Activated T-cell treated with anti-CD3 and anti-CD28 coated beads, Interleukin-2, amount 50 U/mL, for 4 hours (primary cell): ENCODE data around the gene YBX3. TPM values are rescaled to one million over a fixed set of nuclear protein-coding genes. Genes with fewer than 3 reads are reported as not detected.
"Not testable (repeated sequence)": the region's sequence is repeated elsewhere in the genome, so short reads cannot be mapped to it uniquely, and the experiment has no call there.

ENCODE experiments used
- ATAC-seq, 2 donors: fragments of 200-7000 bp; cut with Tn5 transposase; one replicate each; pipeline ENCODE4 v1.10.0; 2021
- DNase-seq: peaks from one replicate; pipeline ENCODE4 v3.0.0-alpha.2; 2020
- H3K27me3 Mint-ChIP-seq: one replicate; pipeline ENCODE4 v1.8.0; 2021; ENCODE audit warnings: low read depth, mixed read lengths
- H3K36me3 Mint-ChIP-seq: one replicate; pipeline ENCODE4 v1.8.0; 2022; ENCODE audit warnings: mixed read lengths; ENCODE audit not compliant: insufficient read depth
- H3K4me1 Mint-ChIP-seq: one replicate; pipeline ENCODE4 v1.8.0; 2021; ENCODE audit warnings: low read depth, mixed read lengths
- H3K4me3 Mint-ChIP-seq: one replicate; pipeline ENCODE4 v1.8.0; 2021; ENCODE audit warnings: mild to moderate bottlenecking, moderate library complexity, mixed read lengths
- H3K9me3 Mint-ChIP-seq: one replicate; pipeline ENCODE4 v1.8.0; 2021; ENCODE audit warnings: mixed read lengths
- total RNA-seq, 3 donors: library from RNA; stranded (reverse); gene quantifications; one replicate each; pipeline ENCODE4 v1.2.1, GENCODE V29; 2021

YBX3 gene
- 100 to 1,000 TPM; 135 to 253 (median 179) TPM for total RNA-seq

DNA sequence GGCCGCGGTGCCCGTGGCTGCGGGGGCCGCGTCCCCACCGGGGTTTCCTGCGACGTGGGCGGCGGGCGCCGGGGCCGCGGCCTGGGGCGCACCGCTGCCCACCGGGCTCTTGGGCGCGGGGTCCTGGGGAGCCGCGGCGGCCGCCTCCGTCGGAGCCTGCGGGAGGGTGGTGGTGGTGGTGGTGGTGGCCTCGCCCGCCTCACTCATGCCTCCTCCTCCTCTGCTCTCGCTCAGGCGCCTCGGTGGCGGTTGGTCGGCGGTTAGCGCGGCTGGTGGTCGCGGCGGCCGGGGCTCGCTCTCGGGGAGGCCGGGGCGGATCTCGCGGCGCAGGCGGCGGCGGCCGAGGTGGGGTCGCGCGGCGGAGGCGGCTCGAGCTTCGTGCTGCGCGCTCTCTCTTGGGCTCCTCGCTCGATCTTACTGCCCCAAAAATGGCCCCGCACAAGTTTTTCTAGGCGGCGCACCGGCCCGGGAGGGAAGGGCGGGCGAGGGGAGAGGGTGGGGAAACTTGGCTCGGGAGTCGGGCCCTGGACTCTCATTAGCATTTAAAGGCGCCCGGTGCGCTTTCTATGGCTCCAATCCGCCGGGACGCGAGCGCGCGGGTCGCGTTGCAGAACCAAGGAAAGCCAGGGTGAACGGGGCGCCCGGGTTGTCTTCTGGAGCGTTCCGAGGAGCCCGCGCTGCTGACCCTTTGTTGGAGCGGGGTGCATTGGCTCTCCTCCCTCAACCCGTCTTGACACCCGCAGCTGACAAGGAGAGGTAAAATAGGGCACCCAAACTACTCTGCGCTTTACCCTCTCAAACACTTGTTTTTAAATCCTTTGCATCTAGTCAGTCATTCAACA is at the start of gene YBX3:
YBX3 (minus strand) TSS at position 419 of the 842 bp plus-strand sequence; CDS start at position 207, 212 bp downstream.
- H3K4me1 Mint-ChIP-seq: peaks cover 20% of the 10 kb centered on the region
- DNase-seq (peak; percentile 23), ATAC-seq (peak; percentile 58 to 63)
- H3K4me3 Mint-ChIP-seq: peak within 1 kb of the TSS; percentile 85
- H3K9me3 Mint-ChIP-seq: no peaks in the 10 kb centered on the region
- peaks cover 1% of the 10 kb centered on the region for H3K36me3 Mint-ChIP-seq
- peaks cover 45% of the 10 kb centered on the region for H3K27me3 Mint-ChIP-seq

DNA sequence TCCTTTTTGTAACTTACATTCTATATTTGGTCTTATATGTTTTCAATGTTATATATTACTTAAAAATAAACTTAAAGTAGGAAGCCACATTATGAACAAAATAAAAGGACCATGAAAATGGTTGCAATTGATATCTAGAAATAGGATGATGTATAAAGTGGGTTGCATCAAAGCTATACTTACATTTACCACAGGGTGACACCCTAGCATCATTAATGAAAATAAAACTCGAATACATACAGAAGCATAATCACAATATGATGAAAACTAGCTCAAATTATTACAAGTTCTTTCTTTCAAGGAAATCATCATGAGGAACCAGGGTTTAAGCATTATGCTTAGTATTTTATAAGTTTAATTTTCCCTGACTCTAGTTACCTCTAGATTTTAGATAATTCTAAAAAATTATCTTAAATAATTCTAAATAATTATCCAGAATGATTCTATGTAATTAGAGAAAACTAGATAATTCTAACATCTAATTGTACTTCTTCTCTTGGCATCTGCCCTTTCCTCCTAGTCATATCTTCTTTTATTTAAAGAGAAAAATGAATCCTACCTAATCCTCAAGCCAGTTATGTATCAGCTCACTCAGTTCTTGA is 48.1 kb upstream of the YBX3 start:
- Mint-ChIP-seq H3K9me3 (no peaks in the 10 kb centered on the region), H3K36me3 (no peaks in the 10 kb centered on the region), H3K27me3 (peaks cover 35% of the 10 kb centered on the region), H3K4me3 (no peak overlapping the region), H3K4me1 (no peaks in the 10 kb centered on the region)
- ATAC-seq (peak in 1 of 2 donors; percentile 62), DNase-seq (no peak)

DNA sequence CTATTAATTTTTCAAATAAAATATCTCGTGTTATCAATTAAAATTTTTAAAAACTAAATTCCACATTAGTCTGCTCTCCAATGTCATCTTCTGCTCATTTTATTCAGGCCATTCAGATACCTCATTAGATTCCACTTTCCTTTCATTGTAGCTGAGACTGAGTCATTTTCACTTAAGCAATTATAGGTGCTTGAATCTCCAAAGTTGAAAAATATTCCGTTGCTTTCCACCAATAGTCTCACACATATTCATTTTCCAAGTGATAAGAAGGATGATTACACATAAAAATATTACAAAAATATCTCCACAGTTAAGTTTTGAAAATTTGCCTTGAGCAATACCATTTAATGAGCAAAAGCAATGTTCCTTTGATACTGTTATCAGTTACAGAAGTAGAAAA is 36.5 kb upstream of the YBX3 start:
- H3K4me3 Mint-ChIP-seq: no peak overlapping the region
- DNase-seq (no peak), ATAC-seq (no peak)
- H3K27me3 Mint-ChIP-seq: peaks cover 49% of the 10 kb centered on the region
- no peaks in the 10 kb centered on the region for H3K4me1 Mint-ChIP-seq
- H3K9me3 Mint-ChIP-seq: peaks cover 13% of the 10 kb centered on the region
- H3K36me3 Mint-ChIP-seq: no peaks in the 10 kb centered on the region

DNA sequence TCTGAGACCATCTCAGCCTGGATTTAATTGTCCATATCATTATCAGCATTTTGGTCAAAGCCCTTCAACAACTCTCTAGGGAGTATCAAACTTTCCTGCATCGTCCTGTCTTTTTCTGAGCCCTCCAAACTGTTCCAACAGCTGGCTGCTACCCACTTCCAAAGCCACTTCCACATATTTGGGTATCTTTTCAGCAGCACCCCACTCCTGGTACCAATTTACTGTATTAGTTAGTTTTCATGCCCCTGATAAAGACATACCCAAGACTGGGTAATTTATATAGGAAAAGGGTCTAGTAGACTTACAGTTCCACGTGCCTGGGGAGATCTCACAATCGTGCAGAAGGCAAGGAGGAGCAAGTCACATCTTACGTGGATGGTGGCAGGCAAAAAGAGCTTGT is 33.1 kb upstream of the YBX3 start:
- peaks cover 49% of the 10 kb centered on the region for H3K27me3 Mint-ChIP-seq
- no peaks in the 10 kb centered on the region for H3K4me1 Mint-ChIP-seq
- DNase-seq (no peak), ATAC-seq (no peak)
- no peak overlapping the region for H3K4me3 Mint-ChIP-seq
- H3K9me3 Mint-ChIP-seq: peaks cover 13% of the 10 kb centered on the region
- no peaks in the 10 kb centered on the region for H3K36me3 Mint-ChIP-seq

DNA sequence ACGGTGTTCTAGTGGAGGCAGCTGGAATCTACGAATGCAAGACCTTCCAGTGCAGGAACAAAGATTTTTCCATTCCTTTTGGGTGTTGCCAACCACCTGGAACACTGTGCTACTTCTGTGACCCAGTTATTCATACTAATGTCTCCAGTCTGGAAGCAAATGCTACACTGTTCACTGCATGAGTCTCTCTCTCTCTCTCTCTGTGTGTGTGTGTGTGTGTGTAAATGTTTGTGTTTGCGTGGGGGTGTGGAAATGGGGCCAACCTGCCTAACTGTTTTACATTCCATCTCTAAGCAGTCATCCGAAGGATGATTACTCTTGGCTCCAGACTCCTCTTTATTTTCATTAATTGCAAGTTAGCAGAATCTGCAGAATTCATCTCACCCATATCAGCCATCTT is 29.9 kb upstream of the YBX3 start:
- DNase-seq (no peak), ATAC-seq (no peak)
- Mint-ChIP-seq H3K4me3 (no peak overlapping the region), H3K27me3 (peaks cover 39% of the 10 kb centered on the region), H3K36me3 (no peaks in the 10 kb centered on the region), H3K9me3 (peaks cover 13% of the 10 kb centered on the region), H3K4me1 (peaks cover 9% of the 10 kb centered on the region)

DNA sequence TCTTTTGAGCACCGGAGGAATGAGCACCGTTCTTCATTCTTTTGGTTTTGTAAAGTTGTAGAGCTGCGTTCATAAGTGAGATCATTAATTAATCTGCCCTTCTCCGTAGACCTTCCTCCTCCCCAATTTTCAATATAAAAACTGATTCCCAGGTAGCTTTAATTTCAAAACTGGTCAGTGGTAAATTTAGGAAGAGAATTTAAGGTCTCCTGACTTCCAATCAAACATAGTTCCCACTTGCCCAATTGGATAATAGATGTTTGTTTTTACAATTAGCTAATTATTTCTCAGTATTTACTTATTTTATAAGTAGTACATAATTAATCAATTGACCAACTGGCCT is 27.2 kb upstream of the YBX3 start:
- no peak overlapping the region for H3K4me3 Mint-ChIP-seq
- H3K4me1 Mint-ChIP-seq: peaks cover 9% of the 10 kb centered on the region
- peaks cover 44% of the 10 kb centered on the region for H3K27me3 Mint-ChIP-seq
- ATAC-seq: no peak
- no peaks in the 10 kb centered on the region for H3K9me3 Mint-ChIP-seq
- DNase-seq: no peak
- no peaks in the 10 kb centered on the region for H3K36me3 Mint-ChIP-seq

DNA sequence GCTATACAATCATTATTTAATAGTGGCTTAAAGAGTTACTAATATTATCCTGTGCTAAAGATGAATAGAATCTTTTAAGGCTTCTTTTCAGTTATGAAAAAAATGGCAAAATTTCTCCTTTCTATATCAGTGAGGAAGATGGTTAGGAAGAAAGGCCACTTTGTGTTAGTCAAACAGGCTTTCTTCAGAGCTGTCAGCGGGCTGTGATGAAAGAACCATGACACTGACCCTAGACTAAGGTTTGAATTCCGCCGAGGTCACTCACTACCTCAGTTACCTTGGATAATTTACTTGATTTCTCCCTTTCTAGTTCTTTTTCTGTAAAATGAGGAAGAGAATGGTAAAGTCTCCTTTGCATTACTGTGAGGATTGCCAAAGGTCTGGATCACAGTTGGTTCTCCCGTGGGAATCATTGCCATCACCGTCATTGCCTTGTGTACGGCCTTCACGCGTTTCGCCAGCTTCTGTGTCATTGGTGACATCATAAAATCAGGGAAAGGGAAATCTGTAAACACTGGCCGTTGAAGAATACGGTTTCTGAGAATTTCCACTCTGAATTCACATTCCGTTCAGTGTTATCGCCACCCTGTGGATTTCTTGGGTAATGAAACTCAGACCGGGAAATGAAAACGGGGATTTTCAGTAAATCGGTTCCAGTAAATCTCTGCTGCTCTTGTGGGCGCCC is 26.7 kb upstream of the YBX3 start:
- Mint-ChIP-seq H3K4me3 (peak overlapping the region; percentile 53), H3K4me1 (peaks cover 9% of the 10 kb centered on the region), H3K27me3 (peaks cover 41% of the 10 kb centered on the region)

DNA sequence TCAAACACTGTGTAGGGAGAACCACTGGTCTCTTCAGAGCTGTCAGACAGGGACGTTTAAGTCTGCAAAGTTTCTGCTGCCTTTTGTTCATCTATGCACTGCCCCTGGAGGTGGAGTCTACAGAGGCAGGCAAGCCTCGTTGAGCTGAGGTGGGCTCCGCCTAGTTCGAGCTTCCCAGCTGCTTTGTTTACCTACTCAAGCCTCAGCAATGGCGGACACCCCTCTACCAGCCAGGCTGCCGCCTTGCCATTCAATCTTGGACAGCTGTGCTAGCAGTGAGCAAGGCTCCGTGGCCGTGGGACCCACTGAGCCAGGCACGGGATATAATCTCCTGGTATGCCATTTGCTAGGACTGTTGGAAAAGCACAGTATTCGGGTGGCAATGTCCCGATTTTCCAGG is 24.6 kb upstream of the YBX3 start:
- Mint-ChIP-seq H3K36me3 (no peaks in the 10 kb centered on the region), H3K4me1 (peaks cover 9% of the 10 kb centered on the region), H3K4me3 (no peak overlapping the region), H3K9me3 (no peaks in the 10 kb centered on the region), H3K27me3 (peaks cover 37% of the 10 kb centered on the region)
- ATAC-seq: no peak
- DNase-seq: no peak

More for the DNA sequence above, 26.7 kb upstream of the YBX3 start:
- Mint-ChIP-seq H3K36me3 (no peaks in the 10 kb centered on the region), H3K9me3 (no peaks in the 10 kb centered on the region)
- peak; percentile 61 for DNase-seq
- ATAC-seq: peak; percentile 92

DNA sequence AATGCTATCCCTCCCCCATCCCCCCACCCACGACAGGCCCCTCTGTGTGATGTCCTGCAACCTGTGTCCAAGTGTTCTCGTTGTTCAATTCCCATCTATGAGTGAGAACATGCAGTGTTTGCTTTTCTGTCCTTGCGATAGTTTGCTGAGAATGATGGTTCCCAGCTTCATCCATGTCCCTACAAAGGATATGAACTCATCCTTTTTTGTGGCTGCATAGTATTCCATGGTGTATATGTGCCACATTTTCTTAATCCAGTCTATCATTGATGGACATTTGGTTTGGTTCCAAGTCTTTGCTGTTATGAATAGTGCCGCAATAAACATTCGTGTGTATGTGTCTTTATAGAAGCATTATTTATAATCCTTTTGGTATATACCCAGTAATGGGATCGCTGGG is 20.3 kb upstream of the YBX3 start:
- not testable (repeated sequence) for H3K4me3 Mint-ChIP-seq, ATAC-seq, H3K36me3 Mint-ChIP-seq, H3K9me3 Mint-ChIP-seq, DNase-seq, H3K4me1 Mint-ChIP-seq
- peaks cover 20% of the 10 kb centered on the region for H3K27me3 Mint-ChIP-seq

DNA sequence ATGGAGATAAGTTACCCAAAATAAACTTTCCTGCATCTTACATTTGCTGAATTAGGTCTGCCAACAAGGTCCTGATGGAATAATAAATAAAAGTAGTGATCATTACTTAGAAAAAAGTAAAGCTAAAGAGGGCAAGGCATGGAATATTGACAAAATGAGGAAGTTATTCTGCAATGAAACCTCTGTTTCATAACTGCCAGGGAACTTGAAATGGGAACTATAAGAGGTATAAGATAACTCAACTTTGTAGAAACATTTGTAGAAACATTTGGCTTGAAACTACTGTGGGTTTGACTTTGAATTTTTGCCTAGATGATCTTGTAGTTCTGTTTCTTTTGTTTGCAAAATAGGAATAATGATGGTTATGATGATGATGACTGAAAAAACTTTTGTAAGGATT is 18.7 kb upstream of the YBX3 start:
- H3K27me3 Mint-ChIP-seq: peaks cover 12% of the 10 kb centered on the region
- ATAC-seq (no peak), DNase-seq (no peak)
- H3K36me3 Mint-ChIP-seq: no peaks in the 10 kb centered on the region
- H3K4me3 Mint-ChIP-seq: no peak overlapping the region
- no peaks in the 10 kb centered on the region for H3K4me1 Mint-ChIP-seq
- no peaks in the 10 kb centered on the region for H3K9me3 Mint-ChIP-seq

DNA sequence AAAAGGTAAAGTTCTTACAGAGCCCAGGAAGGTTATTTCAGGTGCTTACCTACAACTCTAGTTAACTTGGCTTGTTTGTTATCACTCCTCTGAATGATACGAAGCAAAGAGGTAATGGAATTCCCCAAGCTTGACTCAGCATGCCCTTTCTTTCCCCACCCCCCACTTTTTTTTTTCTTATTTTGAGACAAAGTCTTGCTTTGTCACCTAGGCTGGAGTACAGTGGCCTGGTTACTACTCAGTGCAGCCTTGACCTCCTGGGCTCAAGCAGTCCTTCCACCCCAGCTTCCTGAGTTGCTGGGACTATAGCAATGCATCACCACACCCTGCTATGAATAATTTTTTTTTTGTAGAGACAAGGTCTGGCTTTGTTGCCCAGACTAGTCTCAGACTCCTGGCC is 17.1 kb upstream of the YBX3 start:
- Mint-ChIP-seq H3K36me3 (no peaks in the 10 kb centered on the region), H3K4me3 (no peak overlapping the region), H3K4me1 (peaks cover 2% of the 10 kb centered on the region), H3K27me3 (peaks cover 4% of the 10 kb centered on the region), H3K9me3 (no peaks in the 10 kb centered on the region)
- ATAC-seq: peak in 1 of 2 donors; percentile 14
- no peak for DNase-seq

DNA sequence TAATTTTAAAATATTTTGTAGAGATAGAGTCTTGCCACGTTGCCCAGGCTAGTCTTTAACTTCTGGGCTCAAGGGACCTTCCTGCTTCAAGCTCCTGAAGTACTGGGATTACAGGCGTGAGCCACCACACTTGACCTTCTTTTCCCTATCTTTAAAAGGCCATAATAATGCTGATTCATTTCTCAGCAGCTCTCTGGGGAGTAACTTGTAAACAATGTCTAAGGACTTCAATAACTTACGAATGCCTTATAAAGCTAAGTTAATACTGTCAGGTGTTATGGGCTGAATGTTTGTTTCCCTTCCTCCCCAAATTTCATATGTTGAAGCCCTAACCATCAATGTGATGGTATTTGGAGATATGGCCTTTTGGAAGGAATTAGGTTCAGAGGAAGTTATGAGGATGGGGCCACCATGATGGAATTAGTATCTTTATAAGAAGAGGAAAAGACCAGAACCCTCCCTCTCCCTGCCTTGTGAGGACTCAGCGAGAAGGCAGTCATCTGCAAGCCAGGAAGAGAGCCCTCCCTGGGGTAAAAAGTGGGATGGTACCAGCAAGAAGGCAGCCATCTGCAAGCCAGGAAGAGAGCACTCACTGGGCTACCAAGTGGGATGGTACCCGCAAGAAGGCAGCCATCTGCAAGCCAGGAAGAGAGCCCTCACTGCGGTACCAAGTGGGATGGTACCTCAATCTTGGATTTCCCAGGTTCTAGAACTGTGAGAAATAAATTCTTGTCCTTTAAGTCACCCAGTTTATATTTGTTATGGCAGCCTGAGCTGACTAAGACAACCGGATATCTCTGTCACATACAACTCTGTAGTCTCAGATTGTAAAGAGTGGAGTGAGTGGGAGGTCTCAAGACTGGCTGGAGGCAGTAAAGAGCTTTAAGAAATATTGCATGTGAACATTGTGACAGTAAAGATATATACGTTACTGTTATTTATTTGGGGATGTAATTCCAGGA is 16.3 kb upstream of the YBX3 start:
- Mint-ChIP-seq H3K4me3 (no peak overlapping the region), H3K36me3 (no peaks in the 10 kb centered on the region), H3K27me3 (peaks cover 4% of the 10 kb centered on the region), H3K4me1 (peaks cover 2% of the 10 kb centered on the region), H3K9me3 (no peaks in the 10 kb centered on the region)
- ATAC-seq: no peak
- no peak for DNase-seq

DNA sequence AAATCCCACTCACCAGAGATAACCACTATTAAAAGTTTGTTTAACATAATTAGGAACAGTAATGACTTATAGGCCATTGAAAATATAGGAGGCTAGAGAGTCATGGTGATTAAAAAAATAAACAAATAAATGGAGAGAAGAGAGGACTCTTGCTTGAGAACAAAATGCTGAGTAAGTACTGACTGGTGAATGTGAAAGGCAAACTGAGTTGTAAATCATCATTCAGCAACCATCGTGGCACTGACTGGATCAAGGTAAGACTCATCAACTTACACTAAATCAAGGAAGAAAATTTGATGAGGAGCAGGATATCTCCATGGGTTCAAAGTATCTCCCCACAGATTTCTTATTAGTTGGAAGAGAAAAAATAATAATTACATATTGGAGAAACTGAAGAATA is 14.1 kb upstream of the YBX3 start:
- DNase-seq: no peak
- ATAC-seq: no peak
- H3K4me1 Mint-ChIP-seq: peaks cover 2% of the 10 kb centered on the region
- H3K27me3 Mint-ChIP-seq: peaks cover 12% of the 10 kb centered on the region
- H3K9me3 Mint-ChIP-seq: no peaks in the 10 kb centered on the region
- no peak overlapping the region for H3K4me3 Mint-ChIP-seq
- no peaks in the 10 kb centered on the region for H3K36me3 Mint-ChIP-seq

DNA sequence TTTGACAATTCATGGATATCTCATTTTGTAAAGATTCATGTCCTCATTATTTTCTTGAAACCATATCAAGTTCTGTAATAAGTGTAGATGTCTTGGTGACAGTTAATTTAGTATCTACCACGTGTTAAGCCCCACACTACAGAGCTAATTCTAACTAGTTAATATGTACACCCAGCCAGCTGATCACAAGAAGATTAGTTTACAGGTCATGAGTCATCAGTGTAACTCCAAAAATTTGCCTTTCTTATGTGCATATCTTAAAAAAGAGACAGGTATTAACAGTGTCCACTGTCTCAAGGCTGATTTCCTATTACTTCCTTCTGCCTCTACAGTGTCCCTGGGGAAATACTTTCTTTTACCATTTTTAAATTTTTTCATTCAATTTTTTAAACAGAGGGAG is 13.3 kb upstream of the YBX3 start:
- no peak overlapping the region for H3K4me3 Mint-ChIP-seq
- no peaks in the 10 kb centered on the region for H3K9me3 Mint-ChIP-seq
- DNase-seq (no peak), ATAC-seq (no peak)
- peaks cover 16% of the 10 kb centered on the region for H3K27me3 Mint-ChIP-seq
- H3K36me3 Mint-ChIP-seq: no peaks in the 10 kb centered on the region
- H3K4me1 Mint-ChIP-seq: peaks cover 2% of the 10 kb centered on the region
